Measurements from ENCODE around the gene TMPRSS2. TPM values are rescaled to one million over a fixed set of nuclear protein-coding genes. Genes with fewer than 3 reads are reported as not detected.

The TMPRSS2 gene
- total RNA-seq, 4 donors from 2014 or later: 12.2 to 50.5 (median 29.2) TPM

GRCh38 chr21:41435706-41436105, 72.3 kb downstream of the TMPRSS2 start:
- Histone ChIP-seq H3K4me3 (no peak overlapping the region), H3K9me3 (peaks cover 0 to 11% (median 6%) of the 10 kb centered on the region in 3 donors), H3K36me3 (peaks cover 5 to 100% (median 61%) of the 10 kb centered on the region in 3 donors), H3K4me1 (no peaks in the 10 kb centered on the region), H3K27ac (no peak overlapping the region), H3K27me3 (no peaks in the 10 kb centered on the region)
- intact Hi-C loops (cut with DNase I): no loop called here
- WGBS, 2 donors: 68 to 98% methylated on average over 5 to 7 of the region's 11 CpGs
- no peak for DNase-seq
- no peak for TF ChIP-seq CTCF (IDR thresholded peaks at IDR 0.05)
- no peak for TF ChIP-seq POLR2A (IDR thresholded peaks at IDR 0.05)

- TF ChIP-seq POLR2A (IDR thresholded peaks at IDR 0.05) (no peak), CTCF (IDR thresholded peaks at IDR 0.05) (no peak)
- DNase-seq: no peak
- H3K27ac ChIP-seq: no peak overlapping the region
These were observed 74.4 kb downstream of the TMPRSS2 start for GRCh38 chr21:41433566-41433965.

GRCh38 chr21:41432562-41433460, 75.1 kb downstream of the TMPRSS2 start:
- DNase-seq: no peak
- peaks cover 5 to 99% (median 49%) of the 10 kb centered on the region in 3 donors for H3K36me3 ChIP-seq
- TF ChIP-seq POLR2A (IDR thresholded peaks at IDR 0.05): no peak
- TF ChIP-seq CTCF (IDR thresholded peaks at IDR 0.05): no peak
- WGBS, 2 donors: 75 to 78% methylated on average over 10 of the region's 10 CpGs
- intact Hi-C loops (cut with DNase I): no loop called here
- H3K4me3 ChIP-seq: no peak overlapping the region
- peaks cover 0 to 11% (median 6%) of the 10 kb centered on the region in 3 donors for H3K9me3 ChIP-seq
- H3K27ac ChIP-seq: no peak overlapping the region
- peaks cover 0 to 7% (median 0%) of the 10 kb centered on the region in 3 donors for H3K4me1 ChIP-seq
- H3K27me3 ChIP-seq: no peaks in the 10 kb centered on the region

More at GRCh38 chr21:41433566-41433965, 74.4 kb downstream of the TMPRSS2 start:
- Histone ChIP-seq H3K9me3 (peaks cover 0 to 11% (median 6%) of the 10 kb centered on the region in 3 donors), H3K27me3 (no peaks in the 10 kb centered on the region), H3K4me3 (no peak overlapping the region), H3K36me3 (peaks cover 5 to 100% (median 54%) of the 10 kb centered on the region in 3 donors), H3K4me1 (no peaks in the 10 kb centered on the region)
- 94 to 100% methylated on average over 2 of the region's 2 CpGs for WGBS, 2 donors
- intact Hi-C loops (cut with DNase I): no loop called here

GRCh38 chr21:41431788-41432548, 76.0 kb downstream of the TMPRSS2 start:
- DNase-seq: no peak
- Histone ChIP-seq H3K36me3 (peaks cover 5 to 94% (median 40%) of the 10 kb centered on the region in 3 donors), H3K27me3 (no peaks in the 10 kb centered on the region), H3K4me1 (peaks cover 0 to 15% (median 3%) of the 10 kb centered on the region in 3 donors), H3K9me3 (peaks cover 0 to 11% (median 6%) of the 10 kb centered on the region in 3 donors), H3K27ac (no peak overlapping the region), H3K4me3 (no peak overlapping the region)
- TF ChIP-seq CTCF (IDR thresholded peaks at IDR 0.05) (no peak), POLR2A (IDR thresholded peaks at IDR 0.05) (no peak)
- intact Hi-C loops (cut with DNase I): no loop called here
- 86 to 94% methylated on average over 3 to 9 of the region's 16 CpGs for WGBS, 2 donors
